ENCODE results near the gene PTPN12.

The PTPN12 gene

DNA sequence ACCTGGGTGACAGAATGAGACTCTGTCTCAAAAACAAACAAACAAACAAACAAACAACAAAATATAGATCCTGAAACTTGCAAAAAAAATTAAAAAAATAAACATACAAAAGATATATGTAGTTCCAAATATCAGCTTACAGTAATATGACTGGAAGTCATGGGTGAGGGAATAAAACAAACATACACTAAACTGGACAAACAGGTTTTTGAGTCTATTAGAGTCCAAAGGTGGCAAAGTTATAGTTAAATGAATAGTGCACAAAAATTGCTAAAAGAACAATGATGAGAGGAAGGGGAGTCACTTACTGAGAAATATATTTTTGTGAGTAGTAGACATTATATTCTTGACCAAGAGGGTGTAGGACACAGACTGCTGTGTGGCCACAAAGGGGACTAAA, 142.5 kb downstream of the PTPN12 start:
- Histone ChIP-seq H3K4me3 (ENCODE audit: low read length) (no peak overlapping the region), H3K9me3 (ENCODE audit: insufficient read depth, low read depth, low read length) (no peaks in the 10 kb centered on the region), H3K9ac (ENCODE audit: low read depth, low read length) (no peak overlapping the region), H3K27me3 (ENCODE audit: insufficient read depth, low read length) (no peaks in the 10 kb centered on the region), H3K27ac (ENCODE audit: low read length) (no peak overlapping the region), H3K36me3 (ENCODE audit: insufficient read depth, low read depth, low read length) (peaks cover 24% of the 10 kb centered on the region; the same call in 1 of the 2 replicates), H3K4me1 (ENCODE audit: insufficient read depth, low read length) (peaks cover 8% of the 10 kb centered on the region; the same call in 1 of the 2 replicates)

DNA sequence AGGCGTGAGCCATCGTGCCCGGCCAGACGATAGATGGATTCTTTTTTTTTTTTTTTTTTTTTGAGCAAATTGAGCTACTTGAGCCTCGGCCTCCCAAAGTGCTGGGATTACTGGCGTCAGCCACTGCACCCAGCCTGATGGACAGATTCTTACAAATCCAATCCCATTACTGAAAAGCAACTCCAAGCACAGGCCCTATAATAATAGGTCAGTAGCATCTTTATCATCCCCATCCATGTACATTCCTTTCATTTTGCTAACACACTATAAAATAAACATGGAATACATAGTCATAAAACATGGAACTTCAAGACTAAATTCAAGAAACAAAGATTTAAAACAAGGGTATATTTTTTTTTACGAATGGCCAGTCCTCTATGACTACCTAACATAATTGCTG, 143.2 kb downstream of the PTPN12 start:
- Histone ChIP-seq H3K9me3 (ENCODE audit: insufficient read depth, low read depth, low read length) (no peaks in the 10 kb centered on the region), H3K9ac (ENCODE audit: low read depth, low read length) (no peak overlapping the region), H3K4me3 (ENCODE audit: low read length) (no peak overlapping the region), H3K27me3 (ENCODE audit: insufficient read depth, low read length) (no peaks in the 10 kb centered on the region), H3K4me1 (ENCODE audit: insufficient read depth, low read length) (peaks cover 15% of the 10 kb centered on the region; the same call in 1 of the 2 replicates), H3K27ac (ENCODE audit: low read length) (no peak overlapping the region), H3K36me3 (ENCODE audit: insufficient read depth, low read depth, low read length) (peaks cover 25% of the 10 kb centered on the region; the same call in 1 of the 2 replicates)

DNA sequence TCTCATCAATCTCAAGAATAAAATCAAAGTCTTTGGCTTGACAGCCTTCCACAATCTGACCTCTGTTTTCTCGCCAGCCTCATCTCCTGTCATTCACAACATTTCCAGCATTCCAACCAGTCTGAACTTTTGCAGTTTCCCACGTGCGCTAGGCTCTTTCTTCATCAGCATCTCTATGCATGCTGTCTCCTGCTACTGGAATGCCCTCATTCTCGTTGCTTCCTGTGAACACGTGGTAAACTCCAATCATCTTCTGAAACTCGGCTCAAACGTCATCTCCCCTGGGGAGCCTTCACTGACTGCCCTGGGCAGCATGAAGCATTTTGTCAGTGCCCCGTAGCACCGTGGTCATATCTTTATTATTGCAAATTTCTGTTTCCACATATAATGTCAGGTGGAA, 146.9 kb downstream of the PTPN12 start:
- Histone ChIP-seq H3K4me3 (ENCODE audit: low read length) (no peak overlapping the region), H3K9me3 (ENCODE audit: insufficient read depth, low read depth, low read length) (no peaks in the 10 kb centered on the region), H3K27ac (ENCODE audit: low read length) (no peak overlapping the region), H3K27me3 (ENCODE audit: insufficient read depth, low read length) (no peaks in the 10 kb centered on the region), H3K36me3 (ENCODE audit: insufficient read depth, low read depth, low read length) (peaks cover 25% of the 10 kb centered on the region; the same call in 1 of the 2 replicates), H3K4me1 (ENCODE audit: insufficient read depth, low read length) (peaks cover 20% of the 10 kb centered on the region; the same call in 1 of the 2 replicates), H3K9ac (ENCODE audit: low read depth, low read length) (no peak overlapping the region)

DNA sequence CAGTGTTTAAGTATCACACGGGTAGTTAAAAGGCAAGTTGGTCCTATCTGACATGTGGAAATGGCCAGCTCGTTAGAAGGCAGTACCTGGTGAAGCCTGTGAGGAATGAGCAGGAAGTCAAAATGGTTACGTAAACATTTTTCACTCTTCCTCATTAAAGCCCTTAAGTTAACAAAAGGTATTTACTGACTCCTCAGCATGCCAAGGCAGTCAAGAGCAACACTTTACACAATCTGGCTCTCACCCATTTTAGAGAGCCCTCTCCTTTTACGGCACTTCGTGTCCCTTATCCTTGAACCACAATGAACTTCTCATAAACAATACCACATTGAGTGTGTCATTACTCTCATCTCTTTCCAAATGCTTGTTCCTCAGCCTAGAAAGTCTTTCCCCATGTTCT, 148.1 kb downstream of the PTPN12 start:
- no peaks in the 10 kb centered on the region for H3K27me3 ChIP-seq (ENCODE audit: insufficient read depth, low read length)
- no peak overlapping the region for H3K27ac ChIP-seq (ENCODE audit: low read length)
- H3K36me3 ChIP-seq (ENCODE audit: insufficient read depth, low read depth, low read length) = peaks cover 26% of the 10 kb centered on the region; the same call in 1 of the 2 replicates
- H3K9ac ChIP-seq (ENCODE audit: low read depth, low read length) = no peak overlapping the region
- no peak overlapping the region for H3K4me3 ChIP-seq (ENCODE audit: low read length)
- peaks cover 20% of the 10 kb centered on the region; the same call in 1 of the 2 replicates for H3K4me1 ChIP-seq (ENCODE audit: insufficient read depth, low read length)
- no peaks in the 10 kb centered on the region for H3K9me3 ChIP-seq (ENCODE audit: insufficient read depth, low read depth, low read length)

DNA sequence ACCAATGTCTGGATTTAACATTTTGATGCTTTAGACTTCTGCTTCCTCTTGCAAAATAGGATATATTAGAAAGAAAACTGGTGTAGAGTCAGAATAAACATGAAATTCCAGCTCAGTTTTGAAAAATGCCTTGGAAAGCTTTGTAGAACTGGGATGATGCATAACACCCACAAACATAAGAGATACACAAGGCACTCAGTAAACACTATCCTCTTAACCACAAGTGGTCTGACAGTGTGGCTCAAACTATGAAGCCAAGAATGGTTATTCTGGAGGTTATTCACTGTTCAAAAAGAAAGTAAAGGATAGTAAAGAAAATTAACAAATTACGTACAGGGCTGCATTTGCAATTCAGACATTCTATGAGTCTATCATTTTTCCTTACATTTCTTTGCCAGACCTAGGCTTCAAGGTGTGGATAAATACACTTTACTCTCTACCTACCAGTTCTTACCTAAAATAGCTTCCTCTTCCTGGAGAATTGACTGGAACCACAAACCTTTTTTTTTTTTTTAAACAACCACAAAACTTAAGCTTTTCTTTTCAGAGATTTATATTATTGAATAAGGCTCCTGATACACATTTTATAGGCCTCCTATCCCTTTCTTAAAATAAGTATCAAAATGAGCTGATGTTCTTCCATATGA, 150.1 kb downstream of the PTPN12 start:
- peaks cover 31% of the 10 kb centered on the region; the same call in 1 of the 2 replicates for H3K36me3 ChIP-seq (ENCODE audit: insufficient read depth, low read depth, low read length)
- H3K9me3 ChIP-seq (ENCODE audit: insufficient read depth, low read depth, low read length) = no peaks in the 10 kb centered on the region
- no peak overlapping the region for H3K27ac ChIP-seq (ENCODE audit: low read length)
- H3K4me3 ChIP-seq (ENCODE audit: low read length) = no peak overlapping the region
- H3K9ac ChIP-seq (ENCODE audit: low read depth, low read length) = no peak overlapping the region
- no peaks in the 10 kb centered on the region for H3K27me3 ChIP-seq (ENCODE audit: insufficient read depth, low read length)
- H3K4me1 ChIP-seq (ENCODE audit: insufficient read depth, low read length) = peaks cover 20% of the 10 kb centered on the region; the same call in 1 of the 2 replicates

DNA sequence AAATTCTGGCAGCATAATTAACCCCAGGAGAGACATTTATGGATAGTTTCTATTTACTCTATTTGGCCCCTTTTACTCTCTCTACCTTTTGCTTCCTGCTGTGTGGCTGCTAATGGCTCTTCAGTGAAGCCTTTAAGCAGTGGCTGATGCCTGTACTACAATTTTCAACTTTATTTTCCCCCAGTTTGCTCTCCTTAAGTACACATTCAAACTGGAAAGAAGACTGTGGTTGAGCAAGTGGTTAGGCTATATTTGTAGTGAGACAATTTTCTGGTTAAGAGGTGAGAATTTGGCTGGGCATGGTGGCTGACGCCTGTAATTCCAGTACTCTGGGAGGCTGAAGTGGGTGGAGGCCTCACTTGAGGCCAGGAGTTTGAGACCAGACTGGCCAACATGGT, 150.7 kb downstream of the PTPN12 start:
- no peak overlapping the region for H3K4me3 ChIP-seq (ENCODE audit: low read length)
- no peak overlapping the region for H3K27ac ChIP-seq (ENCODE audit: low read length)
- peaks cover 20% of the 10 kb centered on the region; the same call in 1 of the 2 replicates for H3K4me1 ChIP-seq (ENCODE audit: insufficient read depth, low read length)
- H3K36me3 ChIP-seq (ENCODE audit: insufficient read depth, low read depth, low read length) = peaks cover 26% of the 10 kb centered on the region; the same call in 1 of the 2 replicates
- H3K27me3 ChIP-seq (ENCODE audit: insufficient read depth, low read length) = no peaks in the 10 kb centered on the region
- H3K9ac ChIP-seq (ENCODE audit: low read depth, low read length) = no peak overlapping the region
- H3K9me3 ChIP-seq (ENCODE audit: insufficient read depth, low read depth, low read length) = no peaks in the 10 kb centered on the region

Data from iPS-20b (cell line).